Subcutaneous abdominal adipose tissue (tissue), 5 donors: ENCODE measurements around the gene ME2.
"Not testable (repeated sequence)": the region's sequence is repeated elsewhere in the genome, so short reads cannot be mapped to it uniquely, and the experiment has no call there.

ENCODE experiments used
- H3K27ac ChIP-seq: one replicate; pipeline ENCODE4 v1.7.0; 2013; ENCODE audit warnings: low read depth, mild to moderate bottlenecking, inconsistent platforms, low read length, moderate library complexity
- H3K27me3 ChIP-seq, 5 donors: one replicate each; pipeline ENCODE4 v1.7.0; 2013; ENCODE audit warnings: low read length in 5 of 5, inconsistent platforms in 1 of 5; ENCODE audit not compliant: control insufficient read depth in 5 of 5, insufficient read depth in 4 of 5
- H3K36me3 ChIP-seq, 5 donors: one replicate each; pipeline ENCODE4 v1.7.0; 2013; ENCODE audit warnings: low read length in 5 of 5; ENCODE audit not compliant: control insufficient read depth in 5 of 5, insufficient read depth in 5 of 5
- H3K4me1 ChIP-seq, 5 donors: one replicate each; pipeline ENCODE4 v1.7.0; 2013; ENCODE audit warnings: low read length in 5 of 5, mild to moderate bottlenecking in 3 of 5, moderate library complexity in 1 of 5; ENCODE audit not compliant: control insufficient read depth in 5 of 5, insufficient read depth in 5 of 5
- H3K4me3 ChIP-seq, 5 donors: one replicate each; pipeline ENCODE4 v1.7.0; 2013; ENCODE audit warnings: low read length in 5 of 5, low read depth in 1 of 5
- H3K9ac ChIP-seq, 5 donors: one replicate each; pipeline ENCODE4 v1.7.0; 2013; ENCODE audit warnings: low read length in 5 of 5, mild to moderate bottlenecking in 4 of 5, moderate library complexity in 3 of 5
- H3K9me3 ChIP-seq, 5 donors: one replicate each; pipeline ENCODE4 v1.7.0; 2013; ENCODE audit warnings: low read length in 5 of 5; ENCODE audit not compliant: control insufficient read depth in 5 of 5
- donor health status: healthy.
- donor health status: healthy.
- donor health status: healthy.
- donor health status: healthy.
- donor health status: healthy.

Gene ME2

GRCh38 chr18:50844960-50845359 is 34.0 kb upstream of the ME2 start:
- Histone ChIP-seq H3K36me3 (no peaks in the 10 kb centered on the region), H3K4me3 (no peak overlapping the region), H3K9ac (no peak overlapping the region), H3K4me1 (peaks cover 0 to 8% (median 0%) of the 10 kb centered on the region in 5 donors), H3K27ac (no peak overlapping the region), H3K27me3 (peaks cover 0 to 1% (median 0%) of the 10 kb centered on the region in 5 donors), H3K9me3 (no peaks in the 10 kb centered on the region)

GRCh38 chr18:50847192-50847591 is 31.7 kb upstream of the ME2 start:
- no peaks in the 10 kb centered on the region for H3K36me3 ChIP-seq

DNA sequence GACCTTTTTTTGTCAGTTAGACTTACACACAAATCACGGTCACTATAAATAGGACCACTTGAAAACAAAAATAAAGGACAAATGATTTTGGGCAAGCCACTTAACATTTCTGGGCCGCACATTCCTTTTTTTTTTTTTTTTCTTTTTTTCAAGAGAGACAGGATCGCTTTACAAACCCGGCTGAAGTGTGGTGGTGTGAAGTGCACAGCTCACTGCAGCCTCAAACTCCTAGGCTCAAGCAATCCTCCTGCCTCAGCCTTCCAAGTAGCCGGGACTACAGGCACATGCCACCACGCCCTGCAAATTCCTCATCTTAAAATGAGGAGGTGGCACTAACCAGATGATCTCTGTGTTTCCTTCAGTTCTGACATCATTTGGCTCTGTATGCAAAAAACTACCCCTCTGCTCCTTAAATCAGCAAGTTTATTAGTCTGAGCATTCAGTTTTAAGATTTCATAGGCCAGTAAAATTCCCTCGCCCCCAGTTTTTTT is 30.8 kb upstream of the ME2 start:
- H3K9ac ChIP-seq, result no peak overlapping the region
- peaks cover 0 to 5% (median 0%) of the 10 kb centered on the region in 5 donors for H3K4me1 ChIP-seq
- no peaks in the 10 kb centered on the region for H3K9me3 ChIP-seq
- no peak overlapping the region for H3K27ac ChIP-seq
- no peaks in the 10 kb centered on the region for H3K36me3 ChIP-seq
- H3K4me3 ChIP-seq, result no peak overlapping the region
- H3K27me3 ChIP-seq, result no peaks in the 10 kb centered on the region

More at GRCh38 chr18:50847192-50847591, 31.7 kb upstream of the ME2 start:
- Histone ChIP-seq H3K27ac (no peak overlapping the region), H3K9ac (no peak overlapping the region), H3K9me3 (no peaks in the 10 kb centered on the region), H3K4me1 (peaks cover 0 to 5% (median 0%) of the 10 kb centered on the region in 5 donors), H3K4me3 (no peak overlapping the region), H3K27me3 (no peaks in the 10 kb centered on the region)

DNA sequence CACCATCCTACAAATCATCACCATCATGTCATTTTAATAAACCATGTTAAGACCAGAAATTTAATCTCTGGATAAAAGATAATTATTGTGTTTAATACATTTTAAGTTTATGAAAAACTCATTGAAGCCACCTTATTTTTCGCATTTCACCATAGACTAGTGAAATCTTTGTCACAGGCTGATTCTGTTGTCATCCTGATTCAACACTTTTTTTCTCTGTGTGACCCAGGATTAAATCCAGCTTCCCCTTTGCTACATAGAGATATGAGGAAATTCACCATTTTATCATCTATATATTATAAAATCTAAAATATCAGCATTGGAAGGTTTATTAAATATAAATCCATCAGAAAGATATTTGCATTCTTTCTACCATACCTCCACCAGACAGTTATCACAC is 29.9 kb upstream of the ME2 start:
- H3K4me3 ChIP-seq, result no peak overlapping the region
- no peaks in the 10 kb centered on the region for H3K27me3 ChIP-seq
- H3K4me1 ChIP-seq, result peaks cover 0 to 5% (median 0%) of the 10 kb centered on the region in 5 donors
- no peak overlapping the region for H3K9ac ChIP-seq
- H3K27ac ChIP-seq, result no peak overlapping the region
- H3K36me3 ChIP-seq, result no peaks in the 10 kb centered on the region
- H3K9me3 ChIP-seq, result no peaks in the 10 kb centered on the region

GRCh38 chr18:50849419-50849821 is 29.5 kb upstream of the ME2 start:
- no peak overlapping the region for H3K4me3 ChIP-seq
- no peak overlapping the region for H3K9ac ChIP-seq
- H3K36me3 ChIP-seq, result no peaks in the 10 kb centered on the region
- H3K27me3 ChIP-seq, result no peaks in the 10 kb centered on the region
- H3K27ac ChIP-seq, result no peak overlapping the region
- H3K4me1 ChIP-seq, result peaks cover 0 to 6% (median 0%) of the 10 kb centered on the region in 5 donors
- no peaks in the 10 kb centered on the region for H3K9me3 ChIP-seq

DNA sequence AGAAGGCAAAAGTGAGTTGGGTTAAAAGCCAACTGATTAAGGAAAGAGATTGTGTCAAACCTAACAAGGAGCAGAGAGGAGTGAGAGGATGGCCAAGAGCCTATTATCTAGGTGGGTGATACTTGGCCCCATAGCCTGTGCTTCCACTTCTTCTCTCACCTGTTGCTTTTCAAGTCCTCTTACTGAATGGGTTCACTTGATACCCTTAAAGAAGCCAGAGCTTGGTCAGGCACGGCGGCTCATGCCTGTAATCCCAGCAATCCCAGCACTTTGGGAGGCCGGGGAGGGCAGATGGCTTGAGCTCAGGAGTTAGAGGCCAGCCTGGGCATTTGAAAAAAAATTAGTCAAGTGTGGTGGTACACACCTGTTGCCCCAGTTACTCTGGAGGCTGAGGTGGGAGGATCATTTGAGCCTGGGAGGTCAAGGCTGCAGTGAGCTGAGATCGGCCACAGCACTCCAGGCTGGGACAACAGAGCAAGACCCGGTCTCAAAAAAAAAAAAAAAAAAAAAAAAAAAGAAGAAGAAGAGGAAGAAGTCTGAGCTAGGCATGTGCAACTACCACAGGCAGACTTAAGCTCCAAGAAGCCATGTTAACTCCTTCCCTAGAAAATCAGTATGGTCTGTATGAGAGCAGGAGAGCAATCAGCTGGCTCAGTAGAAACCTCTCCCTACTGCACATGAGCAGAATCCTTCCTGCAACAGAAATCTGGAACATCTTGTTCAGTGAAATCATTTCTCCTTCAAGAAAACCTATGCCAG is 28.4 kb upstream of the ME2 start:
- no peak overlapping the region for H3K9ac ChIP-seq
- H3K27ac ChIP-seq, result no peak overlapping the region
- H3K4me1 ChIP-seq, result peaks cover 0 to 9% (median 0%) of the 10 kb centered on the region in 5 donors

DNA sequence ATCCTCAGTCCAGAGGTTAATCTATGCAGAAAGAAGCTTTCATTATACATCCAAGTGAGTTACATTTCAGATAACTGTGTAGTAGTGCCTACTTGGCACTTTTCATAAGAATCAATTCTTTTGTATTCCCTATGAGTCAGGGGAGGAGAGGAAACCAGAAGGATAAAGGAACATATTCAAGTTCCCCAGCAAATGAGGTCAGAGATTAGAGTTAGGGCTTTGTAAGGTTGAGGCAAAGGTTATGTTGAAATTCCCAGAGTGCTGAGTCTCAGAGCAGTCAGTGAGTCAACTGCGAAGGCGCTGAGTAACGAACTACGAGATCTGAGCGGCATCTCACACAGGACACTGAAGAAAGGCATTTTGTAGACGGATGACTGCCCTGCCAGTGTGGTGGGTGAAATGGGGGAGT is 25.1 kb upstream of the ME2 start:
- Histone ChIP-seq H3K9ac (no peak overlapping the region), H3K4me1 (peaks cover 0 to 9% (median 0%) of the 10 kb centered on the region in 5 donors), H3K27me3 (no peaks in the 10 kb centered on the region), H3K9me3 (no peaks in the 10 kb centered on the region), H3K27ac (no peak overlapping the region), H3K4me3 (no peak overlapping the region), H3K36me3 (no peaks in the 10 kb centered on the region)

More for the DNA sequence above, 28.4 kb upstream of the ME2 start:
- H3K36me3 ChIP-seq, result no peaks in the 10 kb centered on the region
- H3K27me3 ChIP-seq, result no peaks in the 10 kb centered on the region
- H3K4me3 ChIP-seq, result no peak overlapping the region
- no peaks in the 10 kb centered on the region for H3K9me3 ChIP-seq

DNA sequence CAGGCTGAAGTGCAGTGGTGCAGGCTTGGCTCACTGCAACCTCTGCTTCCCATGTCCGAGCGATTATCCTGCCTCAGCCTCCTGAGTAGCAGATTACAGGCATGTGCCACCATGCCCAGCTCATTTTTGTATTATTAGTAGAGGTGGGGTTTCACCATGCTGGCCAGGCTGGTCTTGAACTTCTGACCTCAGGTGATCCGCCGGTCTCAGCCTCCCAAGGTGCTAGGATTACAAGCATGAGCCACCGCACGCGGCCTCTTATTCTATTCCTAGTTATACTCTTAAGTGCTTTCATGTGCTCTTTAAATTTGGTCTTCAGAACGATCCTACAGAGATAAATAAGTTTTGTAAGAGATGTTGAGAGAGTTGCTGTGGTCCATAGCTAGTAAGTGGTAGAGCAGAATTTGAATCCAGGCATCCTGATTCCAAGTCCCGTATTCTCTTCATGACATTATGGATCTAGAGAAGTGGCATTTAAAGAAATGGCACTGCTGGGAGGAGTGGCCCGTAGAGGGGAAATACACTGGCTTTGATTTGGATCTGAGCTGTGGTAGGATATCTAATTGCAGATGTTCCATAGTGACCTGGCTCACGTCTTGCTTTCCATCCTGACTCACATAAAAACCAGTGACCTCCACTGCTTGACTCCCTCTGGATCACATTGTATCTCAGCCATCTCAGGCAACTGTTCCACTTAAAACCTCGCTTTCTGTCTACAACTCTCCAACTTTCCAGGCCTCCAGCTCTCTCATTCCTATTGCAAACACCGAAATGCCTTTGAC is 22.8 kb upstream of the ME2 start:
- Histone ChIP-seq H3K27ac (no peak overlapping the region), H3K27me3 (no peaks in the 10 kb centered on the region), H3K4me3 (no peak overlapping the region), H3K36me3 (no peaks in the 10 kb centered on the region), H3K9ac (no peak overlapping the region), H3K9me3 (no peaks in the 10 kb centered on the region), H3K4me1 (peaks cover 0 to 3% (median 0%) of the 10 kb centered on the region in 5 donors)

DNA sequence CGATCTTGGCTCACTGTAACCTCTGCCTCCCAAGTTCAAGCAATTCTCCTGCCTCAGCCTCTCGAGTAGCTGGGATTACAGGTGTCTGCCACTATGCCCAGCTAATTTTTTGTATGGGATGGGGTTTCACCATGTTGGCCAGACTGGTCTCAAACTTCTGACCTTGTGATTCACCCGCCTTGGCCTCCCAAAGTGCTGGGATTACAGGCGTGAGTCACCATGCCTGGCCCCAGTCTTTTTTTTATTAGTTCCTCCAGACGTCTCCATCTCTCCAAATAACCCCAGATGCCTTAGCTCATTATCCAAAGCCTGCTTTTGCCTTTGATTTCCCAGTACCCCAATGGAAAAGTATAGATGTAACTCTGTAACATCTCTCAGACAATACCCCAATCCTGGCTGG is 21.8 kb upstream of the ME2 start:
- H3K4me3 ChIP-seq, H3K9ac ChIP-seq, H3K9me3 ChIP-seq, H3K36me3 ChIP-seq, H3K27ac ChIP-seq, H3K27me3 ChIP-seq: not testable (repeated sequence)
- H3K4me1 ChIP-seq, result peaks cover 0 to 10% (median 0%) of the 10 kb centered on the region in 5 donors

GRCh38 chr18:50857694-50858093 is 21.2 kb upstream of the ME2 start:
- Histone ChIP-seq H3K27ac (no peak overlapping the region), H3K9ac (no peak overlapping the region), H3K36me3 (no peaks in the 10 kb centered on the region), H3K27me3 (no peaks in the 10 kb centered on the region), H3K4me3 (no peak overlapping the region), H3K9me3 (no peaks in the 10 kb centered on the region), H3K4me1 (peaks cover 0 to 10% (median 0%) of the 10 kb centered on the region in 5 donors)
